ENCODE data around the gene SURF2.

GRCh38 chr9:133315997-133316396 is 40.4 kb upstream of the SURF2 start:
- TF ChIP-seq CTCF (conservative IDR thresholded peaks at IDR 0.05; ENCODE audit: low read length): no peak
- TF ChIP-seq EZH2phosphoT487 (IDR thresholded peaks at IDR 0.05; ENCODE audit: borderline replicate concordance): no peak

All from Loucy (cell line).